ENCODE data around the gene FUT3. TPM values are rescaled to one million over a fixed set of nuclear protein-coding genes. Genes with fewer than 3 reads are reported as not detected.
A peak's percentile ranks its signal among the peaks of the same experiment; 100 is the strongest.

Gene FUT3
- total RNA-seq, 1 experiment from 2014 or later = 2.6 TPM

DNA sequence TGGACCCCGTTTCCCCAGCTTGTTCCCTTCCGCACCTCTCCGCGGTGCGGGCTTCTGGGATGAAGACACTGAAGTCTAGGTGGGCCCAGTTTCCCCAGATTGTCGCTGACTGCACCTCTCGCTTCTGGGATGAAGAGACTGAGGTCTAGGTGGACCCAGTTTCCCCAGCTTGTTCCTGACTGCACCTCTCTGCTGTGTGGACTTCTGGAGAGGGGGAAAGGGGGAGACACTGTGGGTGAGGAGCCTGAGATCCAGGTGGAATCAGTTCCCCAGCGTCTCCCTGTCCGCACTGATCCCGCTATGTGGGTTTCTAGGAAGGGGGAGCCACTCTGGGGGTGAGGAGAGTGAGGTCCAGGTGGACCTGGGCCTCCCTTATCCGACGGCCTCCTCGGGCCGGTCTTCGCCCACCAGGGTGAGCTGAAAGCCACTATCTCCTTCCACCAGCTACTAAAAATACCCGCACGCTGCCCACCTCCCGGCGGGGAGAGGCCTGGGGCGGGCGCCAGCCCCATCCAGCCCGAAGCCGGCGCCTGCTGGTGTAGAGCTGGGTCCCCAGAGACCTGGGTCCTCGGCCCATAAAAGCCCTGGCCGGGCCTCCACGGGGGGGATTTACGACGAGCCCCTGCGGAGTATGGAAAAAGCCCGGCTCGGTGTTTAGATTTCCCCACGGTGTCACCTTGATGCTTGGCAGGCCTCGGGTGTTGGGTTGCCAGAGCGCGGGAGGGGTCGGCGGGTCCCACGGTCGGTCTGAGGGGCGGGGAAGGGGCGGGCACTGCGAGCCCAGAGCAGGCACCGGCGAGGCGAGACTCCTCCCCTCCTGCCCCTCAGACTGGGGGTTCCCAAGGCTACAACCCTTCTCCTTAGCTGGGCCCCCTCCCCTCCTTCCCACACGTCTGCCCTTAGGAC is 22.3 kb downstream of the FUT3 start:
- ChIA-PET CTCF (interaction anchor here (0.7 to 3.6 kb wide), 3 partner anchors 25 to 139 kb away, joined by 4 to 49 read pairs (median 7); partner anchors contain the start of genes NDUFA11, NRTN and VMAC), POLR2A (interaction anchor here (1.1 to 2.9 kb wide), 20 partner anchors 8 to 544 kb away, joined by 3 to 34 read pairs (median 6); partner anchors contain the start of genes ALKBH7, CATSPERD, DUS3L and FUT3), RAD21 (ENCODE audit: low non-redundant PET in 1 of 2, low total read pairs in 2 of 2, uncharacterized antibody in 2 of 2, unreplicated experiment in 2 of 2) (interaction anchor here in 1 of 2 experiments (0.6 to 1.3 kb wide), 2 partner anchors 25 to 52 kb away, joined by 4 to 6 read pairs; no protein-coding TSS in a partner anchor)
- no peaks in the 10 kb centered on the region for H3K36me3 ChIP-seq (ENCODE audit: control insufficient read depth in 1 of 2, insufficient read depth in 2 of 2, low read length in 2 of 2)
- H4K20me1 ChIP-seq (ENCODE audit: insufficient read depth) = no peaks in the 10 kb centered on the region
- H3K4me2 ChIP-seq (ENCODE audit: low read length) = peak overlapping the region; percentile 96
- no peaks in the 10 kb centered on the region for H3K9me3 ChIP-seq (ENCODE audit: control insufficient read depth in 1 of 2, insufficient read depth in 1 of 2, low read depth in 1 of 2, low read length in 2 of 2)
- peak overlapping the region; percentile 83 to 97 for H3K4me3 ChIP-seq (replicated peaks in 1 of 2; ENCODE audit: low read depth in 1 of 2, low read length in 2 of 2)
- TSS peak; percentile 98 for BruUV-seq (replicated peaks)
- H3K9me2 ChIP-seq (ENCODE audit: insufficient read depth) = no peaks in the 10 kb centered on the region
- intact Hi-C loops (cut with micrococcal nuclease) = loop anchor here (2.0 kb wide), 1 partner anchor 64 kb away; no protein-coding TSS in a partner anchor
- H3K9ac ChIP-seq (ENCODE audit: low read length) = peak overlapping the region; percentile 96
- H2AFZ ChIP-seq (ENCODE audit: low read depth, low read length, poor library complexity, severe bottlenecking) = no peak overlapping the region
- H3K4me1 ChIP-seq (ENCODE audit: control insufficient read depth in 1 of 2, insufficient read depth in 2 of 2, low read length in 2 of 2) = peaks cover 15 to 35% of the 10 kb centered on the region in 2 experiments
- peak; percentile 18 for TF ChIP-seq TCF7L2 (IDR thresholded peaks at IDR 0.05; ENCODE audit: borderline replicate concordance, extremely low read depth, insufficient read depth, insufficient read length)
- no peak for TF ChIP-seq ELF1 (IDR thresholded peaks at IDR 0.05; ENCODE audit: borderline replicate concordance, low read depth)
- 0 out of 2 replicates have a peak, but pooled peaks have one; percentile 13 for TF ChIP-seq POLR2AphosphoS5 (IDR thresholded peaks at IDR 0.05; ENCODE audit: low read depth, low read length)
- TF ChIP-seq, protein P1, sequence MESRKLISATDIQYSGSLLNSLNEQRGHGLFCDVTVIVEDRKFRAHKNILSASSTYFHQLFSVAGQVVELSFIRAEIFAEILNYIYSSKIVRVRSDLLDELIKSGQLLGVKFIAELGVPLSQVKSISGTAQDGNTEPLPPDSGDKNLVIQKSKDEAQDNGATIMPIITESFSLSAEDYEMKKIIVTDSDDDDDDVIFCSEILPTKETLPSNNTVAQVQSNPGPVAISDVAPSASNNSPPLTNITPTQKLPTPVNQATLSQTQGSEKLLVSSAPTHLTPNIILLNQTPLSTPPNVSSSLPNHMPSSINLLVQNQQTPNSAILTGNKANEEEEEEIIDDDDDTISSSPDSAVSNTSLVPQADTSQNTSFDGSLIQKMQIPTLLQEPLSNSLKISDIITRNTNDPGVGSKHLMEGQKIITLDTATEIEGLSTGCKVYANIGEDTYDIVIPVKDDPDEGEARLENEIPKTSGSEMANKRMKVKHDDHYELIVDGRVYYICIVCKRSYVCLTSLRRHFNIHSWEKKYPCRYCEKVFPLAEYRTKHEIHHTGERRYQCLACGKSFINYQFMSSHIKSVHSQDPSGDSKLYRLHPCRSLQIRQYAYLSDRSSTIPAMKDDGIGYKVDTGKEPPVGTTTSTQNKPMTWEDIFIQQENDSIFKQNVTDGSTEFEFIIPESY (IDR thresholded peaks at IDR 0.05; ENCODE audit: extremely low read depth, insufficient replicate concordance, low read length) = no peak
- no peak for DNase-seq (ENCODE audit: low read depth, low spot score)
- H3K27ac ChIP-seq (ENCODE audit: low read depth, low read length) = peak overlapping the region; percentile 92
- ATAC-seq = no peak
- H3K79me2 ChIP-seq (ENCODE audit: insufficient read depth, low read length) = no peaks in the 10 kb centered on the region
- no peaks in the 10 kb centered on the region for H3K27me3 ChIP-seq (ENCODE audit: insufficient read depth, low read length)

All from HCT116 (cell line).